Endometrial microvascular endothelial cells (primary cell): ENCODE data around the gene LOXL4. TPM values are rescaled to one million over a fixed set of nuclear protein-coding genes. Genes with fewer than 3 reads are reported as not detected.

Source experiments
- in situ Hi-C: cut with HindIII; loops from 2 replicates; pipeline ENCODE4 v1.10.0; 2017; ENCODE audit warnings: low sequenced_read_pairs, low pct_unique_long_range_greater_than_20kb; ENCODE audit errors: inconsistent ontology term
- total RNA-seq: library from RNA; depleted of rRNA; stranded (reverse); fragments of >200 nt; gene quantifications from one replicate; pipeline ENCODE4 v1.2.3, GENCODE V29; 2015; ENCODE audit errors: inconsistent ontology term

The LOXL4 gene
- total RNA-seq, 1 donor from 2014 or later = 4.3 TPM

GRCh38 chr10:98215373-98215772 lies 52.6 kb downstream of the LOXL4 start:
- in situ Hi-C loops = no loop called here

GRCh38 chr10:98213740-98214139 lies 54.3 kb downstream of the LOXL4 start:
- in situ Hi-C loops = no loop called here

- in situ Hi-C loops = no loop called here
Measured at GRCh38 chr10:98212196-98212595, 55.8 kb downstream of the LOXL4 start.

- in situ Hi-C loops = no loop called here
Measured at GRCh38 chr10:98209441-98209840, 58.6 kb downstream of the LOXL4 start.

GRCh38 chr10:98208925-98209324 lies 59.1 kb downstream of the LOXL4 start:
- in situ Hi-C loops = no loop called here

- in situ Hi-C loops = no loop called here
Measured at GRCh38 chr10:98205351-98205750, 62.6 kb downstream of the LOXL4 start.

GRCh38 chr10:98202378-98202777 lies 65.6 kb downstream of the LOXL4 start:
- in situ Hi-C loops = no loop called here

GRCh38 chr10:98201760-98202159 lies 66.2 kb downstream of the LOXL4 start:
- in situ Hi-C loops = no loop called here

Other genes starting within 250 kb of the LOXL4 start
- gene CRTAC1, start 237.6 kb downstream of the LOXL4 start, total RNA-seq = not detected
- gene R3HCC1L, start 133.5 kb downstream of the LOXL4 start, total RNA-seq = 9.6 TPM
- gene PYROXD2, start 147.0 kb upstream of the LOXL4 start, total RNA-seq = 3.9 TPM
- 44.5 TPM for gene HPS1, start 178.7 kb upstream of the LOXL4 start, total RNA-seq